ENCODE measurements around the gene NEAT1.
"Not testable (repeated sequence)": the region's sequence is repeated elsewhere in the genome, so short reads cannot be mapped to it uniquely, and the experiment has no call there.

The NEAT1 gene

GRCh38 chr11:65411681-65412070 is 10.9 kb upstream of the NEAT1 start:
- no peak for DNase-seq

DNA sequence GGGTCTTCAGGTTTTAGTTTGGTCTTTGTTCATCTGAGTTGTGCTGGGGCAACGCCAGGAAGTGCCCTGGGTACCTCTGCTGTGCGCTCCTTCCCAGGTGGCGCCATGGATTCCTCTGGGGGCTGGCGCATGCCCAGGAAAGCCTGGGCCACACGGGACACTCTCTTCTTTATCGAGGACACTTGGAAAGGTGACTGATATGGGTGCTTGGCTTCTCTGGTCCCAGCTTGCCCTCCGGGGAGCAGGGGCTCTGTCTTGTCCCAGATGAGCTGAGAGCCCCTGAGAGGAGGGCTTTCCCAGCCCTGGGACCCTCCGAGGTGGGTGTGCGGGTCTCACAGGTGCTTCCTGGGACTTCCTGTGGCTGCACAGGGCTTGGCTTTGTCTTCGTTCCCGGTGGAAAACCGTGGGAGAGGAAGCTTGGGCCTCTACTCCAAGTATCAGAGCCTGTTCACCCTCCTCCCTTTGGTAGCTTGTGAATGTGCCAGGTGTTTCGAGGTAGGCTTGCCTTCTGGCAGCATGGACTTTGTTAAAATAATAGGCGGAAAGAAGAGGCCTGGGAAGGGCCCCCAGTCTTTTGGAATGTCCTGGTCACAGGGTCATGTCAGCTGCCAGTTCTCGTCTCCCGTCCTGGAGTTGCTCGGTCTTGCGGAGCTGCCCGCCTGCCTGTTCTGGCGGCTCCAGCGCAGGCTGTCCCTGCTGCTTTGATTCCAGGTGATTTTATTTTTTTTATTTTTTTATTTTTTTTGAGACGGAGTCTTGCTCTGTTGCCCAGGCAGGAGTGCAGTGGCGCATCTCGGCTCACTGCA is 10.1 kb upstream of the NEAT1 start:
- no peak for DNase-seq

GRCh38 chr11:65413077-65413664 is 9.4 kb upstream of the NEAT1 start:
- DNase-seq = not testable (repeated sequence)

GRCh38 chr11:65414776-65415498 is 7.7 kb upstream of the NEAT1 start:
- no peak for DNase-seq

- DNase-seq = no peak
Measured at GRCh38 chr11:65415499-65416340, 6.9 kb upstream of the NEAT1 start.

GRCh38 chr11:65416341-65416824 is 6.2 kb upstream of the NEAT1 start:
- peak; percentile 93 for DNase-seq

GRCh38 chr11:65416841-65417701 is 5.5 kb upstream of the NEAT1 start:
- no peak for DNase-seq

DNA sequence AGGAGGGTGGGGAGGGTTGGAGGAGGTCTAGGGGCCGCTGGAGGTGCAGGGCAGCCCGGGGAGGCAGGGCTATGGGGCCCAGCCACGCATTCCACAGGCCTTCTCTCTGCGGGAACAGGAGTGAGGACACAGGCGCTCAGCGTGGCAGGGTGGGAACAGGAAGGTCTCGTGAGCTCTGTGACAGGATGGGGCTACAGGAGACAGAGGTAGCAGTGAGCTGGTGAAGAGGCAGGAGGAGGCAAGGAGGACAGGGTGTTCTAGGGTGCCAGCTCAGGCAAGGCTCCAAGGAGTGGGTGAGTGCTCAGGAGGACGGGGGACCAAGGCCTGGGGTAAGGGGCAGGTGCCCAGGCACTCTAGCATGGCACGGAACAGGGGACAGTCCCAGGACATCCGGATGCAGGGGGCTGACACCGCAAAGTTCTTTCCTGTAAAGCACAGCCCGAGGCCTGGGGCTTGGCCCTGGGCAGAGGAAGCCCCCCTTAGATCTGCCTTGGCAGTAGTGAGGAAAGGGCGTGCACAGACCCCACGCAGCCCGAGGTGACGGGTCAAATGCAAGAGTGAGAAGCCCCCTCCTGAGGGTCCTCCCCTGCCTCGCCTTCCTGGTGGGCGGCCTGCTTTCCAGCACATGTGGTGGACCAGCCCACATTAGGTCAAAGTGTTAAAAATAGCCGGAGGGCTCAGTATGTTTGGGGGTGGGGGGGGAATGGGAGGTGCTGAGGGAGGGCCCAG is 4.7 kb upstream of the NEAT1 start:
- no peak for DNase-seq

GRCh38 chr11:65418431-65418680 is 4.2 kb upstream of the NEAT1 start:
- DNase-seq = no peak

DNA sequence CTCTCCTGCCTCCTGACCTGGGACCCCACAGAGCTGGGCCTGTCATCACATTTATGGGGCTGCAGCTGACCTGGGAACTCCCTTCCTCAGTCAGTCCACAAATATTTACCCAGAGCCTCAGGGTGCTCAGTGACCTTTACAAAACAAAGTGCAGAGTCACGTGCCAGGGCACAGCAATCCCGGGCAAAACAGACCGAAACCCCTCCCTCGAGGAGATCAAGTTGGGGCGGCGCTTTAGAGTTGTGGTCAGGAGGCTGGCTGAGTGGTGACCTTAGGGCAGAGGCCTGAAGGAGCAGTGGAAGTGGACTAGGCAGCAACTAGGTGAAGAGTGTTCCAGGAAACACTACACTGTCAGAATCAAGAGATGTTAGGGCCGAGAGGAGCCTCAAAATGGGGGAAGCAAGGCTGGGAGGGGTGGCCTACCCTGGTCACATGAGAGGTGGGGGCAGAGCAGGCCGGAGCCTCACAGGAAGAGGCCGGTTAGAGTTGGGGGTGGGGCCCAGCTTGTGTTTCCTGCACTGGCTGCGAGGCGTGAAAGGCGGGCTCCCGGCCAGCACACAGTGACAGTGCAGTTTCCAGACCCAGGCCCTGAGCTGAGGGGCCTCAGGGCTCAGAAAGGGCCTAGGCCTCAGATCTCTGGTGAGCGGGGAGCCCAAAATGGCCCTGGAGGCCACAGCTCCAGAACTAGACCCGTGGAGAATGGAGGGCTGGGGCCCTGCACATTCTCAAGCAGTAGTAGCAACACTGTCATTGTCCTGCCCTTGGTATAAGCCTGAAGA is 3.7 kb upstream of the NEAT1 start:
- DNase-seq = peak; percentile 94

GRCh38 chr11:65419460-65419771 is 3.2 kb upstream of the NEAT1 start:
- no peak for DNase-seq

DNA sequence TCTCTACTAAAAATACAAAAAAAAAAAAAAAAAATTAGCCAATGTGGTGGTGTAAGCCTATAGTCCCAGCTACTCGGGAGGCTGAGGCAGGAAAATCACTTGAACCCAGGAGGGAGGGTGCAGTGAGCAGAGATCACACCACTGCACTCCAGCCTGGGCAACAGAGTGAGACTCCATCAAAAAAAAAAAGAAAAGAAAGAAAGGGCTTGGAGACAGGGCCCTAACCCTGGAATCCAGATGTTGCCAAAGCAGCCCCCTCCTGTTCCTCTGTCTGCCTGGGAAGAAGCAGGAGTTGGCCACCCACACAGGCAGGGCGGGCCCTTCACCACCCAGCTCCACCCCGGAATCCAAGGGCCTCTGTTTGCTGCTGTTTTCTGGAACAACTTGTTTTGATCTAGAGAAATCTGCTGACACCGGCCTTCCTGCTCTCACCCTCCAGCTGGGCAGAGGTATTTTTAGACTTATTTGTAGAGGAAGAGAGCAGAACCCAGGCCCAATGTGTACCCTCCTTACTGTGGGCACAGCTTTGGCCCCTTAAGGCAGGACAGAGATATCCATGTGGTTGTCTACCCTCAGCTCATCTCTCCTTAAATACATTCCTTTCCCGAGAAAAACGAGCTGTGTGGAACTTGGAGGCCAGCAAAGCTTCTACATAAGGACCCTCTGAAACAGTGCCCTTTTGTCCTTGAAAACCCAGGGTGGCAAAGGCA is 2.7 kb upstream of the NEAT1 start:
- DNase-seq = peak; percentile 91

GRCh38 chr11:65420506-65420905 is 2.1 kb upstream of the NEAT1 start:
- DNase-seq = no peak

DNA sequence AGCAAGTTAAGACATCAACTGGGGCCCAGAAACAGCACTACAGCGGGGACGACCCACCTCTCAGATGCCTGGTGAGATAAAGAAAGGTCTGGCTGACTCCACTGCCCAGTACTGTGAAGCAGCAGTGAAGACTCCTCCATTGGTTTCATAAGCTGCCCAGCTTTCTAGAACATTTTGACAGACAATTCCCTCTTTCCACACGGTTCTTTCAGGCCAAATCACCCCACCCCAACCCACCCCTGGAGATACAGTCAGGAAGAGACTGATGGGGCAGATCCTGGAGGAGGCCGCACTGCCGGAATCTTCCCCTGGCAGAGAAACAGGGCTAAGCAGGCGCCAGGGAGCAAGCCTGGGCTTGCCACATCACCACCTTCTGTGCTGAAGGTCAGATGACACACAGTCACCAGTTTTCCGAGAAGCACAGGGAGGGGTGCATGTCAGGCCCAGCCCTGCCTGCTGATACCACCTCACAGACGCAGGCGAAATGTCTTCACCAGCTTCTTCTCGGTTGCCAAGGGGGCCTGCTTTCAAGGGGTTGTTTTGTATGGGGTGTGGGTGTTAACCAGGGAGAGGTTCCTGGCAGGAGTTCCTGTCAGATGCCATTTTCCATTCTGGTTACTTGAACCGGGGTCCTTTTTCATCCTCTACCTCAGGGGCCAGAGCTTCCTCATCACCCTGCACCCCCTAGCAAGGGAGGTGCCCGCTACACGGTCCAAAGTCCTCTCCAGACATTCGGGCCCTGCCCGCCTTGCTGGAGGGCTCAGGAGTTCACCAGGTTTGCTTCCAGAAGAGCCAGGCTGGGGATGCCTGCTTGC is 1.4 kb upstream of the NEAT1 start:
- DNase-seq = peak; percentile 88

GRCh38 chr11:65421794-65422632 is 585 bp upstream of the NEAT1 start:
- peak; percentile 95 for DNase-seq

GRCh38 chr11:65423516-65424204 is 1.1 kb downstream of the NEAT1 start:
- no peak for DNase-seq

Measured in midbrain (tissue), 1 donor.